DMS153 treated with DMSO at 0.1 percent for 48 hours (cell line): ENCODE data around the gene PKM.
"Not testable (repeated sequence)": the region's sequence is repeated elsewhere in the genome, so short reads cannot be mapped to it uniquely, and the experiment has no call there.

Experiments used
- DNase-seq: peaks from one replicate; lab custom pipeline; 2025; ENCODE audit not compliant: unreplicated experiment; lab: John Stamatoyannopoulos, UW

Gene PKM

DNA sequence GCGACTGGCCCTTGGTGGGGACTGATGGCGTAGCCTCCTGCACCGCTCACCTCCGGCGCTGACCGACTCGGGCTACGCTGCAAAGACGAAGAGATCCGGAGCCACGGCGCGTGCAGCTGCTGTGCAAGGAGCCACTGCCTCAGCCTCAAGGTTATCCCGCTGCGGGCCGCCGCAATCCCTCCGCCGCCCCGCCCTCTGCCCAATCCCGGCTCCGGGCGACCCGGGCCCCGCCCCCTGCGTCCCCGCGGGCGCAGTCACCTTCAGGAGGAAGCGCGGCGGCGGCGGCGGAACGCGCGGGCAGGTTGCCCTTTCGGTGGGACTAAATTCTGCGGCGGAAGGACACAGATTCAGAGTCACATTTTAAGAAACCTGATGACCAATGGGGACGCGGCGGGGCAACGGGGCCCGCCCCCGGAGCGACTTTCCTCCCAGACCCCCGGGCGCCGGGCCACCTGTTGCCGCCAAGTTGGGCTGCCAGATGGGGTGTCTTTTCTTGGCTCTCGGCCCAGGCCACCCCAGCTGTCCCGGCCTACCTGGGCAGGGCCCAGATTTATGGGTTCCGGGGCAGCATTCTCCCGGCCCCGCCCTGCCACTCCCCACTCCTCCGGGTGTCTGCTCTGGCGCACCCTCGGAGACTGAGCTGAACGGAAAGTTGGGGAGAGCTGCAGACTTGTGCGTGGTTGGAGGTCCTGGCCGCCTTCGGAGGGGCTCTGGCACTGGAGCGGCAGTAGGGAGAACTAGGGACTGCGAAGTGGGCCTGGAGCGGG is at the start of gene PKM:
Gene PKM, minus strand, starts transcription at position 125 of the 767 bp plus-strand sequence. CDS start 12,093 bp downstream, outside the sequence.
- DNase-seq, result peak; percentile 69

DNA sequence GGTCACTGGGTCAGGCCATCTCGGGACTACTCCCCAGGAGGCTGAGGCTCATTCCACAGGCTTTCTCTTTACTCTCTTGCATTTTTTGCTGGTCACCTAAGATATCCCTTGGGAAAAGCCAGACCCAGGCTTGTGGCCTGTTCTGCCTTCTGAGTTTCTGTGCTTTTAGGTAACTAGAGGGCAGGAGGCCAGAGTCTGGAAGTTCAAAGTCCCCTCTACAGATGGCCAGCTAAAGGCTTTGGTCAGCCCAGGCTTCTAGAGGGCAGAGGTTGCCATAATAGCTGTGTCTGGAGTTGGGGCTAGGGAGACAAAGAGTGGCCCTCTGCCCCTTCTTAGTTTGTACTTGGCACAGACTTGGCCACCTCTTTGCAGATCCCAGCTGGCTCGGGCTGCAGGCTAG is 49.8 kb upstream of the PKM start:
- no peak for DNase-seq

GRCh38 chr15:72278737-72279136 is 47.7 kb upstream of the PKM start:
- DNase-seq, result no peak

- no peak for DNase-seq
Measured at GRCh38 chr15:72276326-72276700, 45.3 kb upstream of the PKM start.

DNA sequence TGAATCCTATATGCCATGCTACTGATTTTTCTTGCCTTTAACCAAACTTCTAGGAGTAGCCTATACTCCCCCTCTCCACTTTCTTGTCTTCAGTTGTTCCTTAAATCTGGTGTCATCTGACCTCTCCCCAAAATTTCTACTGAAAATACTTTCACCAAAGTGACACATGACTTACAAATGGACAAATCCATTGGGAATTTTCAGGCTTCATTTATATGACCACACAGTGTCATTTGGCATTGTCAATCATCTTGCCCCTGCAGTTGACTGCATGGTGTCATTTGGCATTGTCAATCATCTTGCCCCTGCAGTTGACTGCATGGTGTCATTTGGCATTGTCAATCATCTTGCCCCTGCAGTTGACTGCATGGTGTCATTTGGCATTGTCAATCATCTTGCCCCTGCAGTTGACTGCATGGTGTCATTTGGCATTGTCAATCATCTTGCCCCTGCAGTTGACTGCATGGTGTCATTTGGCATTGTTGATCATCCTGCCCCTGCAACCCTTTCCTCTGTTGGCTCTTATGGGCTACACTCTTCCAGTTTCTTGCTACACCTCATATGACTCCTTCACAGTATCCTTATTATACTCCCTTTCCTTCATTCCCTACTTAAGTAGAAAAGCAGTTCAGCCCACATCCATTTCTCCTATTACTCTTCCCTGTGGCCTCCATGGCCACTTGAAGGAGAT is 44.8 kb upstream of the PKM start:
- not testable (repeated sequence) for DNase-seq

- DNase-seq, result no peak
Measured at GRCh38 chr15:72272997-72273352, 42.0 kb upstream of the PKM start.

- DNase-seq, result peak; percentile 57
Measured at GRCh38 chr15:72272213-72272996, 41.4 kb upstream of the PKM start, which contains the start of gene PARP6. Gene PARP6, minus strand, starts transcription at chr15:72272554. Its CDS starts 5,077 bp downstream, at chr15:72267477.

DNA sequence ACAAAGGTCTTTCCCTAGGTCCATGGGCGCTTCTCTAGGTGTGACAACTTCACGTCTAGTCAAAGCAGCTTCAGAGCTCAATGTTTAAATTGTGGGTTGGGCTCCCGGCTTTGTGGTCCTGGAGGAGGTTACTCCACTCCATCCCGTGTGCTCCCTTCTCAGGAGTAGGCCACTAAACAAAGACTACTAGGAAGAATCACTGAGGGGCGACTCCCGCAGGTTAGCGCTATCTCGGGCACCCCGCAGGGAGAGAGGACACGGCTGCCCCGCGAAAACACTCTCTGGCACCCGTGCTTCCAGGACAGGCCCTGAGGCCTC is 40.9 kb upstream of the PKM start:
- no peak for DNase-seq

DNA sequence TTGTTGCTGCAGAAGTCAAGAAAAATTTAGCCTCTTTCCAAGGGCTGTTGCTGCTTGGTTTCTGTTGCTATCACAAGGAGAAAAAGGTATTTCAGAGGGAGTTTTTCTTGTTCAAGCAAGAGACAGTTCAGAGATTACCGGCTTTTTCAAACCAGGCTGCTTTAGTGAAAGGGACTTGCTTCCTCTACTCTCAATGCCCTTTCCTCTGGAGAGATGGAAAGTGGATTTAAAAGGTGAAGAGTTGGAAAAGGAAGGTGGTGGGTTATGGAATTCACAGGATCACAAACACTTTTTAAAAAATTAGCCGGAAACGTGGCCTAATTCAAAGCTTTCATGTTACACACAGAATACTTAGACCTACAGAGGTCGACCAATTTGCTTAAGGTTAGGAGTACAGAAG is 40.2 kb upstream of the PKM start:
- no peak for DNase-seq

DNA sequence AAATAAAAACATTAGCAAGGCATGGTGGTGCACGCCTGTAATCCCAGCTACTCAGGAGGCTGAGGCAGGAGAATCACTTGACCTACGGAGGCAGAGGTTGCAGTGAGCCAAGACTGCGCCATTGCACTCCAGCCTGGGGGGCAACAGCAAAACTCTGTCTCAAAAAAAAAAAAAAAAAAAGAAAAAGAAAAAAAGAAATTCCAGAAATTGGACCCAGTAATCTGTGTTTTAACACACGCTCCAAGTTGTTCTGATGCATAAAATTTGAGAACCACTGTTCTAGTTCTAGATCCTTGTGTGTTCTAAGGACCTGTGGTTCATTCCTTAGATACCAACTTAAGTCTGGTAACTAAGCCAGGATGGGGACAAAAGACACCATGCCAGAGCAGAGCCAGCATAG is 38.7 kb upstream of the PKM start:
- no peak for DNase-seq

GRCh38 chr15:72265031-72265430 is 34.0 kb upstream of the PKM start:
- no peak for DNase-seq

DNA sequence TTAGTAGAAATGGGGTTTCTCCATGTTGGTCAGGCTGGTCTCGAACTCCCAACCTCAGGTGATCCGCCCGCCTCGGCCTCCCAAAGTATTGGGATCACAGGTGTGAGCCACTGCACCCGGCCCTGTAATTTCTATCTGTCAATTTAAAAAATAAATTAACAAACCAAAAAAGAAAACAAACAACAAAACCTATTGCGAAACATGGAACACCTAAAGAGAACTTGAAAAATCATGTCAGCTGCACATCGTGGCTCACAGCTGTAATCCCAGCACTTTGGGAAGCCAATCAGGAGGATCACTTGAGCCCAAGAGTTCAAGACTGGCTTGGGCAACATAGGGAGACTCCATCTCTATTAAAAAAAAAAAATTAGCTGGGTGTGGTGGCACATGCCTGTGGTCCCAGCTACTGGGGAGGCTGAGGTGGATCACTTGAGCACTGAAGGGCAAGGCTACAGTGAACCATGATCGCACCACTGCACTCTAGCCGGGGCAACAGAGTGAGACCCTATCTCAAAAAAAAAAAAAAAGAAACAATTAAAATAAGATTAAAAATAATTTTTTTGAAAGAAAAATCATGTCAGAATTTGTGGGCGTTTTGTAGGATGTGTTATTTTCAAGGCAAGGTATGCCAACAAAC is 21.8 kb upstream of the PKM start:
- DNase-seq, result no peak

GRCh38 chr15:72249142-72249810 is 18.3 kb upstream of the PKM start:
- no peak for DNase-seq

DNA sequence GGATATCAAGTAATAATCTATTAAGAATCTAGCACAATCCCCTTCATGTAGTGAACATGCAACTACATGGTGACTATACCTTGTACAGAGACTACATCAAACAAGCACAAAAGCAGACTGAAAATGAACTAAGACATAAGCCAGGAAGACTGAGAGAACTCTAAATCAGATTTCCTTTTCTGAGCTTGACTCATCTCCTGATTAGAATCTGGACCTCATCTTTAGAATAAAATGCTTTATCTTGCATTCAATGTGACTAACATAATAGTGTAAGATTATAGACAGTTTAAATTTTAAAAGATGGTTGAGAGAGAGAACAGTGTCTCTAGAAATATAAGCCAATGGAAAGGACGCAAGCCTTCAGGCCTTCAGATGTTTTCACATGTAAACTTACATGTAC is 17.5 kb upstream of the PKM start:
- DNase-seq, result no peak

DNA sequence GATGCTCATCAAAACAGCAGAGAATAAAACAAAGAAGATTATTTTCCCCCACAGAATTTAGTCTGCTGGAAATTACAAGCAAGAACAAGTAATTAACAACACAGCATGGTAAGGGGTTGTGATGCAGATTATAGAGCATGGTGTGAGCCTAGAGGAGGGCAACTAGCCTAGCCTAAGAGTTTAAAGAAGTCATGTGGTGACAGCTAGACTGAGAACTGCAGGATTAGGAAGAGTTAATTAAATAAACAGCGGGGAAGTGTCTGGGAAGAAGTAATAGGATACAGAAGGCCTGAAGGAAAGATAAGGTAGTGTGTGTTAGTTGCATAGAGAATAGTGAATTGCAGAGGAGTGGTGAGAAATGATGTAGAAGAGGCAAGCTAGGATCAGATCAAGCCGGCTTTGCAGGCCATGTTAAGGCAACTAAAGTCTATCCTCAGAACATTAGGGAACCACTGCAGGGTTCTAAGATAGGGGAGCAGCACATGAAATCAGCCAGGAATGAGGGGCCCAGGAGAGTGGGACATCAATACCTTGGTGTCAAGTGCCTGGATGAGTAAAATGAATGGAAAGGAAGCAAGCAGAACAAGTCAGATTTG is 11.9 kb upstream of the PKM start:
- DNase-seq, result no peak

DNA sequence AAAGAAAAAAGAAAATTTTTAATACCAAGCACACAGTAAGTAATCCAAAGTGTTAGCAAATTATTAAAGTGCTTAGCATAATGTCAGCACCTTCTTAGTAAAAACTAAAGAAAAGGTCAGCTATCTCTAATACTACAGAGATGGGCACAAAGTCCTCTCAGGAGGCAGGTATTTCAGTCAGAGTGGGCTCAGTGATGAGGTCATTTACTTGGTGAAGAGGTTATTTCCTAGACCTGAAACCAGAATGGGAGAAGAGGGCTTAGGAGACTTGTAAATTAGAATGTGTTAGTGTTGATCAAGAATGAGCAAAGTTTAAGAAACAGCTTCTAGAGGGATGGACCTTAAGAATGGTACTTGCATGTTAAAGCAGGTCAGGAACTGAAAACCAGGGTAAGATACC is 8.7 kb upstream of the PKM start:
- DNase-seq, result no peak

- DNase-seq, result no peak
Measured at GRCh38 chr15:72238586-72238985, 7.6 kb upstream of the PKM start.

DNA sequence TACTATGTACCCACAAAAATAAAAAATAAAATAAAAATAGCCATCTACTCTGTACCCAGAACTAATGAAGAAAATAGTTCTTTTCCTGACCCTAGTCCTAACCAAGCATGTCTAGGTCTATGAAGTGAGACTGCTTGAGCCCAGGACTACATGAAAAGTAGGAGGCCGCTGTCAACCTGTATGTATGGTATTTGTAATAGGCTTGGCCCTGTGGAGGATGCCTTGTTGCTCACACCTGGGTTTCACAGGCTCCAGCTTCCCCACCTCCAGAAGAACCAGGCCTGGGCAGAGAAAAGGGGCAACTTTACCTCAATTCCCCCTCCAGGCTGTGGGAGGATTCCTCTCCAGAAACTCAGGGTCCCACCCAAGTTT is 6.8 kb upstream of the PKM start:
- no peak for DNase-seq

DNA sequence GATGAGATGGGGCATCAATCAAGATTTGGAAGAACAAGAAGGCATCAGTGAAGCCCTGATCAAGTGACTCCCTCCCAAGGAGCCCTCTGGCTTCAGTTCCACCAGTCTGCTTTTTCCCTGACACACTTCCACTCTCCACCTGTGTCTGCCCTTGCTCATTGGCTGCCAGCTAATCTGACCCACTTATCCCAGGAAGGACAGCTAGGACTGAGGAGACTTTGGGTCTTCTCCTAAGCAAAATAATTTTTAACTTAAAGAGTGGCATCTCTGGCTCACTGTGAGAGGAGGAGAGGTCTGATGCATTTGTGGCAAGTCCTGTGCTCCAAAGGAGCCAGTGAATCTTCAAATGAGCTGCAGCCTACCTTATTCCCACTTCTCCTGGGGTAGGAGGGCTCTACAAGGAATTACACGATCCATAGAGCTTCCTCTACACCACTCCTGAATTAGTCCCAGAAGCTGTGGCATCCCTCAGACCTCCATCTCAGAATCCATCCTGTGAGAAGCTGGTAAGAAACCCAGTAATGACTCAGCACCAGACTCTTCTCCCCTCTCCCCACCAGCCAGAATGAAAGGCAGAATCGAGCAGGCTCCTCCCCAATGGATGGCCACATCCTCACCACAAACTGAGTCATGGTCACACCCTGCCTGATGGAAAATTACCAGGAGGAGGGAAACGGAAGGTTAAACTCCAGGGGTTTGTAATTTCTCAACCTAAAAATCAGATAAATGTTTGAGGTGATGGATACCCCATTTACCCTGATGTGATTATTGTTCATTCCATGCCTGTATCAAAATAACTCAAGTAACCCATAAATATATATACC is 6.3 kb upstream of the PKM start:
- no peak for DNase-seq
